HepG2 (cell line): Measurements from ENCODE around the gene UCKL1. TPM values are rescaled to one million over a fixed set of nuclear protein-coding genes. Genes with fewer than 3 reads are reported as not detected.

ENCODE experiments used
- AGO2 ChIP-seq: fragments of 200-400 bp; formaldehyde crosslinking; optimal IDR thresholded peaks from 2 replicates; pipeline ENCODE3; 2017; ENCODE audit warnings: mild to moderate bottlenecking, low read depth, low read length, moderate library complexity
- ARNT ChIP-seq: fragments of 450-650 bp; IDR thresholded peaks from 2 replicates; pipeline ENCODE4 v1.6.1; 2017
- CREB1 ChIP-seq, 2 experiments: fragments of 450-650 bp in 1 of 2; IDR thresholded peaks; 2 replicates each; pipeline ENCODE4 v1.6.1; 2016 to 2017; ENCODE audit warnings: control low read depth in 1 of 2, mild to moderate bottlenecking in 1 of 2, missing compliant biosample characterization in 1 of 2, missing genetic modification characterization in 1 of 2
- DPF2 ChIP-seq: sonication (generic); formaldehyde crosslinking; IDR thresholded peaks from 2 replicates; pipeline ENCODE4 v1.4.0; 2020; ENCODE audit warnings: mild to moderate bottlenecking, low read depth, missing genetic modification reagents, borderline replicate concordance
- EZH2 ChIP-seq: conservative IDR thresholded peaks from 2 replicates; pipeline ENCODE4 v1.6.1; 2012; ENCODE audit warnings: mild to moderate bottlenecking, low read depth, low read length, moderate library complexity
- MTA3 ChIP-seq: sonication (generic); formaldehyde crosslinking; IDR thresholded peaks from 2 replicates; pipeline ENCODE4 v1.4.0; 2020; ENCODE audit warnings: missing genetic modification reagents
- NR3C1 ChIP-seq: sonication (generic); formaldehyde crosslinking; IDR thresholded peaks from 2 replicates; pipeline ENCODE4 v1.4.0; 2020; ENCODE audit warnings: missing genetic modification reagents
- RXRB ChIP-seq: IDR thresholded peaks from 2 replicates; pipeline ENCODE4 v1.6.1; 2016; ENCODE audit warnings: borderline replicate concordance, missing genetic modification reagents, missing compliant biosample characterization
- SAP130 ChIP-seq: IDR thresholded peaks from 2 replicates; pipeline ENCODE4 v1.6.1; 2016; ENCODE audit warnings: low read depth
- ZBTB20 ChIP-seq: sonication (generic); formaldehyde crosslinking; IDR thresholded peaks from 2 replicates; pipeline ENCODE4 v1.8.1; 2023; ENCODE audit warnings: missing genetic modification reagents, low read depth, mild to moderate bottlenecking, borderline replicate concordance
- ZNF337 ChIP-seq: sonication (generic); formaldehyde crosslinking; IDR thresholded peaks from 2 replicates; pipeline ENCODE4 v1.5.1; 2020; ENCODE audit warnings: missing genetic modification reagents, low read depth, mild to moderate bottlenecking, borderline replicate concordance
- ZNF496 ChIP-seq: sonication (generic); formaldehyde crosslinking; IDR thresholded peaks from 2 replicates; pipeline ENCODE4 v1.8.1; 2023; ENCODE audit warnings: mild to moderate bottlenecking, moderate library complexity, missing genetic modification reagents; ENCODE audit not compliant: insufficient replicate concordance
- ZNF766 ChIP-seq: sonication (generic); formaldehyde crosslinking; IDR thresholded peaks from 2 replicates; pipeline ENCODE4 v1.5.0; 2020; ENCODE audit warnings: missing genetic modification reagents, borderline replicate concordance
- polyA plus RNA-seq, 8 experiments: library from polyadenylated mRNA; depleted of rRNA in 3 of 8; stranded (reverse) in 7 of 8; unstranded in 1 of 8; fragments of >200 nt; fragmentation: Illumina TruSeq in 4 of 8; extraction: Trizol in 4 of 8; gene quantifications; 2 replicates each; pipeline versions ENCODE4 v1.2.1 to v1.2.3, GENCODE V29; 2011 to 2016; ENCODE audit warnings: low read depth in 4 of 8, missing spikeins in 1 of 8, mixed read lengths in 1 of 8; ENCODE audit not compliant: insufficient read depth in 1 of 8
- total RNA-seq, 5 experiments: library from RNA; depleted of rRNA; stranded (reverse); fragments of >200 nt; fragmentation: Illumina TruSeq; extraction: Trizol; gene quantifications; 2 replicates each; pipeline ENCODE4 v1.2.3, GENCODE V29; 2016; ENCODE audit warnings: low read depth in 1 of 5
- TF ChIP-seq, protein P1 (sequence below): IDR thresholded peaks from 2 replicates; pipeline ENCODE4 v1.6.1; 2018; ENCODE audit warnings: missing genetic modification reagents, mild to moderate bottlenecking, missing compliant biosample characterization
- TF ChIP-seq, protein P2 (sequence below): sonication (generic); formaldehyde crosslinking; IDR thresholded peaks from 2 replicates; pipeline ENCODE4 v1.4.0; 2020; ENCODE audit warnings: missing genetic modification reagents, mild to moderate bottlenecking, borderline replicate concordance
- TF ChIP-seq, protein P3 (sequence below): sonication (generic); formaldehyde crosslinking; IDR thresholded peaks from 2 replicates; pipeline ENCODE4 v1.4.0; 2020; ENCODE audit warnings: missing genetic modification reagents, borderline replicate concordance
- TF ChIP-seq, protein P4 (sequence below), 2 experiments: sonication (generic) in 1 of 2; formaldehyde crosslinking in 1 of 2; IDR thresholded peaks; 2 replicates each; pipeline versions ENCODE4 v1.4.0 to v1.6.1; 2018 to 2020; ENCODE audit warnings: missing genetic modification reagents in 2 of 2, borderline replicate concordance in 1 of 2, low read depth in 1 of 2, mild to moderate bottlenecking in 1 of 2, missing biosample characterization in 1 of 2
- TF ChIP-seq, protein P5 (sequence below): IDR thresholded peaks from 2 replicates; pipeline ENCODE4 v1.6.1; 2016; ENCODE audit warnings: control low read depth

Gene UCKL1
- total and polyA plus RNA-seq, 2 of the 13 experiments (the other 11 are each of a cell fraction or from before 2014, with no cell fraction given), result 50.2 to 126 TPM

DNA sequence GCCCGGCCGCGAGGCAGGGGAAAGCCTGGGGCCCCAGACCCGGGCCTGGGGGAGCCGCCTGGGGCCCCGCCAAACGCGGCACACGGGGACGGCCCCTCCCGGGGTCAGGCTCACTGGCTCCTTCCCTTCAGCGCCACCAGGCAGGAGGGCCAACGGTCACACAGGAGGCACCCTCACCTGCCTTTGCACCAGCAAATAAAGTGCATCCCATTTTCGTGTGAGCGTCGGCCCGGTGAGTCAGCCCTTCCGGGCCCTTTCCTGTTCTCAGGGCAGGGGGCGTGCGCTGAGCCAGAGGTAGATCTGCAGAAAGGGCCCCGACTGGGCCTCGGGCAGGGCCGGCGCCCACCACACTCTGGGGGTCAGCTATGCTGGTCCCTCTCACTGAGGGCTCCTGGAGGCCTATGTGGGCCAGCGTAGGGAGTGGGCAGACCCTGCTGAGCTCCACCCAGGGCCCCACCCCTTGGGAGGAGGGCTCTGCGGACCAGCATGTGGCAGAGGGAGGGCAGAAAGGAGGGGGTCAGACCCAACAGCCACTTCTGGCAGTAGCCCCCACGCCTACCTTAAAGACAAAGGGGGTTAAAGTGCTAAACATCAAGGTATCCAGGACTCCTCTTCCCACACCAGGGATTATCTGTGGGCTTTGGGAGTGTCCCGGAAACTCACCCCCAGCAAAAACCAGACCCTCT lies 931 bp upstream of the UCKL1 start (continued):
- TF ChIP-seq DPF2 (CRISPR knock-in tag) (no peak), CREB1 (IDR thresholded peaks at IDR 0.05) (no peak), CREB1 (CRISPR knock-in tag; IDR thresholded peaks at IDR 0.05) (no peak), ZNF337 (peak; percentile 17; the same call in 1 of the 2 replicates), ZBTB20 (CRISPR knock-in tag) (peak; percentile 70), EZH2 (no peak), SAP130 (CRISPR knock-in tag) (peak; percentile 91), NR3C1 (CRISPR knock-in tag) (peak; percentile 11; the same call in 1 of the 2 replicates), AGO2 (peak; percentile 99), ARNT (no peak), MTA3 (CRISPR knock-in tag) (no peak), RXRB (CRISPR knock-in tag) (peak; percentile 63; the same call in 1 of the 2 replicates), ZNF496 (CRISPR knock-in tag) (no peak), ZNF766 (CRISPR knock-in tag) (peak; percentile 58; the same call in 1 of the 2 replicates)
- TF ChIP-seq, protein P1, sequence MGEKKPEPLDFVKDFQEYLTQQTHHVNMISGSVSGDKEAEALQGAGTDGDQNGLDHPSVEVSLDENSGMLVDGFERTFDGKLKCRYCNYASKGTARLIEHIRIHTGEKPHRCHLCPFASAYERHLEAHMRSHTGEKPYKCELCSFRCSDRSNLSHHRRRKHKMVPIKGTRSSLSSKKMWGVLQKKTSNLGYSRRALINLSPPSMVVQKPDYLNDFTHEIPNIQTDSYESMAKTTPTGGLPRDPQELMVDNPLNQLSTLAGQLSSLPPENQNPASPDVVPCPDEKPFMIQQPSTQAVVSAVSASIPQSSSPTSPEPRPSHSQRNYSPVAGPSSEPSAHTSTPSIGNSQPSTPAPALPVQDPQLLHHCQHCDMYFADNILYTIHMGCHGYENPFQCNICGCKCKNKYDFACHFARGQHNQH (CRISPR knock-in tag), result peak; percentile 74
- TF ChIP-seq, protein P2, sequence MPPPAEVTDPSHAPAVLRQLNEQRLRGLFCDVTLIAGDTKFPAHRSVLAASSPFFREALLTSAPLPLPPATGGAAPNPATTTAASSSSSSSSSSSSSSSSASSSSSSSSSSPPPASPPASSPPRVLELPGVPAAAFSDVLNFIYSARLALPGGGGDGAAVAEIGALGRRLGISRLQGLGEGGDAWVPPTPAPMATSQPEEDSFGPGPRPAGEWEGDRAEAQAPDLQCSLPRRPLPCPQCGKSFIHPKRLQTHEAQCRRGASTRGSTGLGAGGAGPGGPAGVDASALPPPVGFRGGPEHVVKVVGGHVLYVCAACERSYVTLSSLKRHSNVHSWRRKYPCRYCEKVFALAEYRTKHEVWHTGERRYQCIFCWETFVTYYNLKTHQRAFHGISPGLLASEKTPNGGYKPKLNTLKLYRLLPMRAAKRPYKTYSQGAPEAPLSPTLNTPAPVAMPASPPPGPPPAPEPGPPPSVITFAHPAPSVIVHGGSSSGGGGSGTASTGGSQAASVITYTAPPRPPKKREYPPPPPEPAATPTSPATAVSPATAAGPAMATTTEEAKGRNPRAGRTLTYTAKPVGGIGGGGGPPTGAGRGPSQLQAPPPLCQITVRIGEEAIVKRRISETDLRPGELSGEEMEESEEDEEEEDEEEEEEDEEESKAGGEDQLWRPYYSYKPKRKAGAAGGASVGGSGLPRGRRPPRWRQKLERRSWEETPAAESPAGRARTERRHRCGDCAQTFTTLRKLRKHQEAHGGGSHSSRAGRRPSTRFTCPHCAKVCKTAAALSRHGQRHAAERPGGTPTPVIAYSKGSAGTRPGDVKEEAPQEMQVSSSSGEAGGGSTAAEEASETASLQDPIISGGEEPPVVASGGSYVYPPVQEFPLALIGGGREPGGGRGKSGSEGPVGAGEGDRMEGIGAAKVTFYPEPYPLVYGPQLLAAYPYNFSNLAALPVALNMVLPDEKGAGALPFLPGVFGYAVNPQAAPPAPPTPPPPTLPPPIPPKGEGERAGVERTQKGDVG, result no peak
- TF ChIP-seq, protein P3, sequence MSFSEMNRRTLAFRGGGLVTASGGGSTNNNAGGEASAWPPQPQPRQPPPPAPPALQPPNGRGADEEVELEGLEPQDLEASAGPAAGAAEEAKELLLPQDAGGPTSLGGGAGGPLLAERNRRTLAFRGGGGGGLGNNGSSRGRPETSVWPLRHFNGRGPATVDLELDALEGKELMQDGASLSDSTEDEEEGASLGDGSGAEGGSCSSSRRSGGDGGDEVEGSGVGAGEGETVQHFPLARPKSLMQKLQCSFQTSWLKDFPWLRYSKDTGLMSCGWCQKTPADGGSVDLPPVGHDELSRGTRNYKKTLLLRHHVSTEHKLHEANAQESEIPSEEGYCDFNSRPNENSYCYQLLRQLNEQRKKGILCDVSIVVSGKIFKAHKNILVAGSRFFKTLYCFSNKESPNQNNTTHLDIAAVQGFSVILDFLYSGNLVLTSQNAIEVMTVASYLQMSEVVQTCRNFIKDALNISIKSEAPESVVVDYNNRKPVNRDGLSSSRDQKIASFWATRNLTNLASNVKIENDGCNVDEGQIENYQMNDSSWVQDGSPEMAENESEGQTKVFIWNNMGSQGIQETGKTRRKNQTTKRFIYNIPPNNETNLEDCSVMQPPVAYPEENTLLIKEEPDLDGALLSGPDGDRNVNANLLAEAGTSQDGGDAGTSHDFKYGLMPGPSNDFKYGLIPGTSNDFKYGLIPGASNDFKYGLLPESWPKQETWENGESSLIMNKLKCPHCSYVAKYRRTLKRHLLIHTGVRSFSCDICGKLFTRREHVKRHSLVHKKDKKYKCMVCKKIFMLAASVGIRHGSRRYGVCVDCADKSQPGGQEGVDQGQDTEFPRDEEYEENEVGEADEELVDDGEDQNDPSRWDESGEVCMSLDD (CRISPR knock-in tag), result no peak
- TF ChIP-seq, protein P4, sequence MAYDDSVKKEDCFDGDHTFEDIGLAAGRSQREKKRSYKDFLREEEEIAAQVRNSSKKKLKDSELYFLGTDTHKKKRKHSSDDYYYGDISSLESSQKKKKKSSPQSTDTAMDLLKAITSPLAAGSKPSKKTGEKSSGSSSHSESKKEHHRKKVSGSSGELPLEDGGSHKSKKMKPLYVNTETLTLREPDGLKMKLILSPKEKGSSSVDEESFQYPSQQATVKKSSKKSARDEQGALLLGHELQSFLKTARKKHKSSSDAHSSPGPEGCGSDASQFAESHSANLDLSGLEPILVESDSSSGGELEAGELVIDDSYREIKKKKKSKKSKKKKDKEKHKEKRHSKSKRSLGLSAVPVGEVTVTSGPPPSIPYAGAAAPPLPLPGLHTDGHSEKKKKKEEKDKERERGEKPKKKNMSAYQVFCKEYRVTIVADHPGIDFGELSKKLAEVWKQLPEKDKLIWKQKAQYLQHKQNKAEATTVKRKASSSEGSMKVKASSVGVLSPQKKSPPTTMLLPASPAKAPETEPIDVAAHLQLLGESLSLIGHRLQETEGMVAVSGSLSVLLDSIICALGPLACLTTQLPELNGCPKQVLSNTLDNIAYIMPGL (CRISPR knock-in tag; IDR thresholded peaks at IDR 0.05; ENCODE audit: borderline replicate concordance in 1 of 2, low read depth in 1 of 2), result peak in 1 of 2 experiments; percentile 62; a peak in 3 of 4 replicates
- TF ChIP-seq, protein P5, sequence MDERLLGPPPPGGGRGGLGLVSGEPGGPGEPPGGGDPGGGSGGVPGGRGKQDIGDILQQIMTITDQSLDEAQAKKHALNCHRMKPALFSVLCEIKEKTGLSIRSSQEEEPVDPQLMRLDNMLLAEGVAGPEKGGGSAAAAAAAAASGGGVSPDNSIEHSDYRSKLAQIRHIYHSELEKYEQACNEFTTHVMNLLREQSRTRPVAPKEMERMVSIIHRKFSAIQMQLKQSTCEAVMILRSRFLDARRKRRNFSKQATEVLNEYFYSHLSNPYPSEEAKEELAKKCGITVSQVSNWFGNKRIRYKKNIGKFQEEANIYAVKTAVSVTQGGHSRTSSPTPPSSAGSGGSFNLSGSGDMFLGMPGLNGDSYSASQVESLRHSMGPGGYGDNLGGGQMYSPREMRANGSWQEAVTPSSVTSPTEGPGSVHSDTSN (CRISPR knock-in tag), result no peak
